Esophagus squamous epithelium (tissue), 5 donors: ENCODE results near the gene CLBA1. TPM values are rescaled to one million over a fixed set of nuclear protein-coding genes. Genes with fewer than 3 reads are reported as not detected.

Experiments used
- DNase-seq: peaks from one replicate; lab custom pipeline; 2025; lab: John Stamatoyannopoulos, UW
- H3K27ac ChIP-seq, 4 donors: fragments of 200-600 bp; sonication (generic); one replicate each; pipeline ENCODE4 v1.5.1; 2016 to 2019; ENCODE audit warnings: mild to moderate bottlenecking in 1 of 4
- H3K27me3 ChIP-seq, 4 donors: fragments of 200-600 bp; sonication (generic); 1 replicate in 3 of 4; 2 replicates in 1 of 4; pipeline versions ENCODE4 v1.5.1 to v1.6.0; 2017 to 2021; ENCODE audit warnings: antibody characterized with exemption in 1 of 4
- H3K36me3 ChIP-seq, 3 donors: fragments of 200-600 bp; sonication (generic); one replicate each; pipeline ENCODE4 v1.5.1; 2016 to 2019
- H3K4me1 ChIP-seq, 3 donors: fragments of 200-600 bp; sonication (generic); one replicate each; pipeline ENCODE4 v1.5.1; 2017 to 2019
- H3K4me3 ChIP-seq, 4 donors: fragments of 200-600 bp; sonication (generic); 1 replicate in 3 of 4; 2 replicates in 1 of 4; pipeline ENCODE4 v1.5.1; 2016 to 2019; ENCODE audit warnings: mild to moderate bottlenecking in 2 of 4, moderate library complexity in 1 of 4
- H3K9me3 ChIP-seq, 3 donors: fragments of 200-600 bp; sonication (generic); one replicate each; pipeline ENCODE4 v1.5.1; 2016 to 2019
- CTCF ChIP-seq, 6 experiments: fragments of 450-650 bp in 4 of 6; fragments of 200-600 bp in 2 of 6; sonication (generic) in 2 of 6; IDR thresholded peaks; one replicate each; pipeline ENCODE4 v1.5.1; 2016 to 2019; ENCODE audit warnings: antibody characterized with exemption in 6 of 6, mild to moderate bottlenecking in 4 of 6, moderate library complexity in 4 of 6
- POLR2A ChIP-seq, 4 donors: fragments of 450-650 bp; IDR thresholded peaks; one replicate each; pipeline ENCODE4 v1.6.1; 2017; ENCODE audit warnings: antibody characterized with exemption in 4 of 4, mild to moderate bottlenecking in 4 of 4, moderate library complexity in 3 of 4
- WGBS, 2 donors: methylation state at CpG; one replicate each; pipeline ENCODE4 v1.1.5; 2018; 5-methylcytosine and 5-hydroxymethylcytosine counted together
- intact Hi-C: fragments of 100-400 bp; cut with DNase I; formaldehyde crosslinking; loops from one replicate; pipeline ENCODE4 v1.15.0; 2022
- total RNA-seq, 4 donors: library from RNA; depleted of rRNA; stranded (reverse); fragments of >200 nt; gene quantifications; one replicate each; pipeline ENCODE4 v1.1.0, GENCODE V29; 2016
- donor health status: DM: yes; HTN: yes; CAD: no.

The CLBA1 gene
- total RNA-seq, 4 donors from 2014 or later = 5.5 to 19.3 (median 7.3) TPM

GRCh38 chr14:104953097-104953496, 32.5 kb upstream of the CLBA1 start:
- peaks cover 33 to 100% (median 38%) of the 10 kb centered on the region in 3 donors for H3K36me3 ChIP-seq
- H3K9me3 ChIP-seq = no peaks in the 10 kb centered on the region
- DNase-seq = no peak
- 71 to 78% methylated on average over 9 to 11 of the region's 13 CpGs for WGBS, 2 donors
- no peaks in the 10 kb centered on the region for H3K27me3 ChIP-seq
- H3K27ac ChIP-seq = no peak overlapping the region
- peaks cover 0 to 11% (median 7%) of the 10 kb centered on the region in 3 donors for H3K4me1 ChIP-seq
- TF ChIP-seq POLR2A (IDR thresholded peaks at IDR 0.05) = no peak
- TF ChIP-seq CTCF (IDR thresholded peaks at IDR 0.05) = no peak
- H3K4me3 ChIP-seq = no peak overlapping the region
- intact Hi-C loops = no loop called here

- Histone ChIP-seq H3K36me3 (peaks cover 33 to 94% (median 38%) of the 10 kb centered on the region in 3 donors), H3K27ac (no peak overlapping the region), H3K4me1 (peaks cover 0 to 13% (median 7%) of the 10 kb centered on the region in 3 donors), H3K9me3 (no peaks in the 10 kb centered on the region), H3K4me3 (no peak overlapping the region), H3K27me3 (no peaks in the 10 kb centered on the region)
- no peak for DNase-seq
- no peak for TF ChIP-seq CTCF (IDR thresholded peaks at IDR 0.05)
- no peak for TF ChIP-seq POLR2A (IDR thresholded peaks at IDR 0.05)
- WGBS, 2 donors = 88 to 91% methylated on average over 20 to 21 of the region's 26 CpGs
- intact Hi-C loops = no loop called here
Measured at GRCh38 chr14:104953896-104954656, 31.5 kb upstream of the CLBA1 start.

GRCh38 chr14:104954746-104955395, 30.7 kb upstream of the CLBA1 start:
- whole genome bisulfite sequencing, 2 donors = 74 to 84% methylated on average over 3 to 7 of the region's 13 CpGs
- Histone ChIP-seq H3K27me3 (no peaks in the 10 kb centered on the region), H3K27ac (no peak overlapping the region), H3K4me3 (no peak overlapping the region), H3K36me3 (peaks cover 33 to 90% (median 38%) of the 10 kb centered on the region in 3 donors), H3K9me3 (no peaks in the 10 kb centered on the region), H3K4me1 (peaks cover 0 to 13% (median 7%) of the 10 kb centered on the region in 3 donors)
- intact Hi-C loops = no loop called here
- no peak for DNase-seq
- no peak for TF ChIP-seq CTCF (IDR thresholded peaks at IDR 0.05)
- no peak for TF ChIP-seq POLR2A (IDR thresholded peaks at IDR 0.05)

- TF ChIP-seq CTCF (IDR thresholded peaks at IDR 0.05) (no peak), POLR2A (IDR thresholded peaks at IDR 0.05) (no peak)
- no peak for DNase-seq
- WGBS, 2 donors = 83% methylated on average over 2 of the region's 3 CpGs; no CpG with 5 or more reads in 1 of the 2 donors
- no peak overlapping the region for H3K4me3 ChIP-seq
- intact Hi-C loops = no loop called here
- H3K27me3 ChIP-seq = no peaks in the 10 kb centered on the region
- no peak overlapping the region for H3K27ac ChIP-seq
- H3K36me3 ChIP-seq = peaks cover 33 to 85% (median 38%) of the 10 kb centered on the region in 3 donors
- H3K4me1 ChIP-seq = peaks cover 0 to 13% (median 7%) of the 10 kb centered on the region in 3 donors
- H3K9me3 ChIP-seq = no peaks in the 10 kb centered on the region
Measured at GRCh38 chr14:104955396-104955770, 30.2 kb upstream of the CLBA1 start.
